ENCODE results near the gene FNIP1. TPM values are rescaled to one million over a fixed set of nuclear protein-coding genes. Genes with fewer than 3 reads are reported as not detected.

The FNIP1 gene
- total and polyA plus RNA-seq, 9 of the 15 experiments (the other 6 are each of a cell fraction or from before 2014, with no cell fraction given) = 5.0 to 32.8 (median 18.4) TPM

- TF ChIP-seq HMGXB4 (CRISPR knock-in tag; IDR thresholded peaks at IDR 0.05) (no peak), PHF8 (IDR thresholded peaks at IDR 0.05; ENCODE audit: borderline replicate concordance, low read length) (peak; percentile 63), ARID2 (IDR thresholded peaks at IDR 0.05) (no peak), IRF9 (tag; IDR thresholded peaks at IDR 0.05) (no peak), POLR3A (IDR thresholded peaks at IDR 0.05; ENCODE audit: borderline replicate concordance, extremely low read depth, insufficient read depth, insufficient read length) (no peak), MAFG (tag; conservative IDR thresholded peaks at IDR 0.05) (no peak), ZBTB17 (CRISPR knock-in tag; IDR thresholded peaks at IDR 0.05) (0 out of 2 replicates have a peak, but pooled peaks have one; percentile 52), HIVEP1 (CRISPR knock-in tag; IDR thresholded peaks at IDR 0.05) (no peak), ZC3H4 (CRISPR knock-in tag; IDR thresholded peaks at IDR 0.05; ENCODE audit: borderline replicate concordance) (0 out of 2 replicates have a peak, but pooled peaks have one; percentile 8), ZNF24 (IDR thresholded peaks at IDR 0.05) (no peak), CAMTA2 (CRISPR knock-in tag; conservative IDR thresholded peaks at IDR 0.05) (no peak), E2F3 (CRISPR knock-in tag; IDR thresholded peaks at IDR 0.05) (peak; percentile 61; the same call in 1 of the 2 replicates), RFX5 (IDR thresholded peaks at IDR 0.05; ENCODE audit: low read depth, low read length) (no peak), NFE2 (IDR thresholded peaks at IDR 0.05; ENCODE audit: low read depth) (no peak), ZNF76 (CRISPR knock-in tag; IDR thresholded peaks at IDR 0.05; ENCODE audit: borderline replicate concordance) (no peak), LARP7 (IDR thresholded peaks at IDR 0.05) (no peak), ZFX (CRISPR knock-in tag; IDR thresholded peaks at IDR 0.05) (peak; percentile 91), ZNF561 (CRISPR knock-in tag; conservative IDR thresholded peaks at IDR 0.05) (no peak), ZNF134 (CRISPR knock-in tag; conservative IDR thresholded peaks at IDR 0.05) (no peak), CBFB (CRISPR knock-in tag; IDR thresholded peaks at IDR 0.05) (no peak), NCOR1 (IDR thresholded peaks at IDR 0.05) (no peak), GTF2F1 (IDR thresholded peaks at IDR 0.05; ENCODE audit: low read depth, low read length) (0 out of 2 replicates have a peak, but pooled peaks have one; percentile 73), SRSF7 (optimal IDR thresholded peaks at IDR 0.05; ENCODE audit: low read depth, low read length) (no peak), MCM7 (IDR thresholded peaks at IDR 0.05) (no peak), ILF3 (IDR thresholded peaks at IDR 0.05; ENCODE audit: borderline replicate concordance) (no peak), SIX5 (IDR thresholded peaks at IDR 0.05; ENCODE audit: borderline replicate concordance in 1 of 2, insufficient read depth in 1 of 2, low read depth in 1 of 2, low read length in 2 of 2) (no peak), CBX2 (IDR thresholded peaks at IDR 0.05; ENCODE audit: insufficient read depth, low read length, poor library complexity, severe bottlenecking) (no peak), ZNF239 (CRISPR knock-in tag; IDR thresholded peaks at IDR 0.05) (no peak), TBP (optimal IDR thresholded peaks at IDR 0.05; ENCODE audit: low read depth, low read length) (peak; percentile 82), TRIM24 (IDR thresholded peaks at IDR 0.05) (0 out of 4 replicates have a peak, but pooled peaks of 1 of the 2 experiments have one; percentile 2), ZNF133 (CRISPR knock-in tag; IDR thresholded peaks at IDR 0.05) (no peak)
Observed at GRCh38 chr5:131634996-131635683, 161.7 kb downstream of the FNIP1 start, which contains the start of gene RAPGEF6 (continued).

Data from K562 (cell line).